Smooth muscle cell of trachea (primary cell): ENCODE measurements around the gene BRD7. TPM values are rescaled to one million over a fixed set of nuclear protein-coding genes. Genes with fewer than 3 reads are reported as not detected.

Experiments
- total RNA-seq: library from RNA; depleted of rRNA; stranded (reverse); fragments of >200 nt; gene quantifications from 2 replicates; pipeline ENCODE4 v1.2.1, GENCODE V29; 2014

The BRD7 gene
- 26.1 and 34.5 TPM in 2 replicates for total RNA-seq

DNA sequence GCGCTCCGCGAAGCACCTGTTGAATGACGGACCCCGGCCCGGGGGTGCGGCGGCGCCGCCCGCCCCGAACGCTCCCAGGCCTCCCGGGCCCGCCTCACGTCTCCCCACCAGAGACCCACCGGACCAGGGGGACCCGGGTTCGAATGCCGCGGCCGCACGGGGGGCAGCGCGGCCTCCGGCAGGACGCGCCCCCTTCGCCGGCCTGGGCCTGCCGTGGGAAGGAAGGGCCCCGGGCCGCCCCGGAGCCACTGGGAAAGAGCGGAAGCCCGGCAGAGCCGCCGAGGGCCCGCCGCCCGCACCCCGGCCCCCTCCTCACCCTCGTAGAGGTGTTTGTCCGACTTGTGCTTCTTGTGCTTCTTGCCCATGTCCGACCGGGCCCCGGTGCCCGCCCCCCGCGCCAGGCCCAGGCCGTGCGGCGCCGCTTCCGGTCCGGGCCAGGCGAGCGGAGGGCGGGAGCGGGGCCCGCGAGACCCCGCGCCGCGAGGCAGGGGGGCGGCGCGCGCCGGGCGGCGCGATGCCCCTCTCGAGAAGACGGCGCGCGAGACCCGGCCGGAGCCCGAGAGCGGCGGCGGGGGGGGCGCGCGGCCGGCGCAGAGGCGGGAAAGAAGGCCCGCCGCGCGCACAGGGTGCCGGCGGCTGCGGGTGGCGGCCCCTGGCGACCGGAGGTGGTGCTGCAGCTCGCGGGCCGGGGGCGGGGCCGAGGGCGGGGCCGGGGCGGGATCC is at the start of gene BRD7:
Gene BRD7 (minus strand): TSS at position 579 of the 723 bp plus-strand sequence. CDS start 214 bp downstream, at position 365.

DNA sequence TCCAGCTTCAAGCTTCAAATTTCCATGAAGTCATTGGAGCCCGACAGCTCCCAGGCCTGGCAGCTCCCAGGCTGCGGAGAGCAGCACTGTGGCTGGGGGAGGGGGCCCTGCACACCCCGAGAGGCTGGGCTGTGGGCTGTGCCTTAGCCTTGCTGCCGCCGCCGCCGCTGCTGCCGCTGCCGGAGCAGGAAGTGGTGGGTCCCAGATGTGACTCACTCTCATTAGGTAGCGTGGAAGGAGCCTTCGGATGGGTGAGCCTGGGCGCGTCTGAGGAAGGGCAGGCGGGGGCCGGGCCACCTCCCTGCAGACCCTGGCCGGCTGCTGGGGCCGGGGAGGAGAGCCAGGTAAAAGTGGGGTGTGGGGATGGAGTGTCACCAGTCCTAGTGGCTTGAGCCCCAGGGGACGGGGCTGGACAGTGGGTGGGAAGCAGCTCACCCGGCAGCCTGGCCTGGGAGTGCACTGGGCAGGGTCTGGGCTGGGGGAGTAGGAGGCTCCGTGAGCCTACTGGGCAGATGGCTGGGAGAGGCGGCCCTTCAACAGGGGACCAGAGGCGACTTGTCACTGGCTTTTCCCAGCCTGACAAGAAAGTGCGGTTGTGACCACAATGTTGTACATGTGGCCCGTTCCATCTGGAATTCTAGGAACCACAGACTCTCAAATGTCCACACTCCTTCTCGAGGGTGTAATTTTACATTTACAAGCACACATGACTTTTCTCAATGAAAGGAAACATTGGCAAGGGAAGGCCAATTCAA is 102.3 kb downstream of the BRD7 start, which contains the start of gene ADCY7:
Gene ADCY7 (plus strand): TSS at position 215 of the 755 bp plus-strand sequence. CDS start 21,629 bp downstream, outside the sequence.

Other genes starting within 250 kb of the BRD7 start
- gene TENT4B, start 215.7 kb downstream of the BRD7 start, total RNA-seq: 10.5 and 12.4 TPM in 2 replicates
- gene ADCY7, start 102.4 kb downstream of the BRD7 start, total RNA-seq: 46.0 and 54.6 TPM in 2 replicates
- under 0.01 TPM in 2 replicates for gene NKD1, start 179.4 kb upstream of the BRD7 start, total RNA-seq